Measurements from ENCODE around the gene FKRP.

DNA sequence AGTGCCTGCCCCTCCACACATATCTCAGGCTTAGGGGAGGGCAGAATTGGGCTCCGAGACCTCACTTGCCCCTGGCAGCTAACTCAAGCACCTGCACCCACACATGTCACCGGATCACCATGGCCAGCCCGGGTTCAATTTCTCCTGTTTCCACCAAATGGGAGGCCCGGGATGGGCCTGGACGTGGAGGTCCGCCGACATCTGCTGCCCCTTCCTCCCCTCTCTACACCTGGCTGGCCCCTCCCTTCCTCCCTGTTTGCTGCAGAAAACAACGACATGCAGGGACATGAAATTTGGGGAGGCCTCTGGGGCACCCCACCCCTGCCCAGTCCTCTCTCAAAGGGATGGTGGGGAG, 30.3 kb upstream of the FKRP start:
- TF ChIP-seq, protein P1, sequence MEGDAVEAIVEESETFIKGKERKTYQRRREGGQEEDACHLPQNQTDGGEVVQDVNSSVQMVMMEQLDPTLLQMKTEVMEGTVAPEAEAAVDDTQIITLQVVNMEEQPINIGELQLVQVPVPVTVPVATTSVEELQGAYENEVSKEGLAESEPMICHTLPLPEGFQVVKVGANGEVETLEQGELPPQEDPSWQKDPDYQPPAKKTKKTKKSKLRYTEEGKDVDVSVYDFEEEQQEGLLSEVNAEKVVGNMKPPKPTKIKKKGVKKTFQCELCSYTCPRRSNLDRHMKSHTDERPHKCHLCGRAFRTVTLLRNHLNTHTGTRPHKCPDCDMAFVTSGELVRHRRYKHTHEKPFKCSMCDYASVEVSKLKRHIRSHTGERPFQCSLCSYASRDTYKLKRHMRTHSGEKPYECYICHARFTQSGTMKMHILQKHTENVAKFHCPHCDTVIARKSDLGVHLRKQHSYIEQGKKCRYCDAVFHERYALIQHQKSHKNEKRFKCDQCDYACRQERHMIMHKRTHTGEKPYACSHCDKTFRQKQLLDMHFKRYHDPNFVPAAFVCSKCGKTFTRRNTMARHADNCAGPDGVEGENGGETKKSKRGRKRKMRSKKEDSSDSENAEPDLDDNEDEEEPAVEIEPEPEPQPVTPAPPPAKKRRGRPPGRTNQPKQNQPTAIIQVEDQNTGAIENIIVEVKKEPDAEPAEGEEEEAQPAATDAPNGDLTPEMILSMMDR (IDR thresholded peaks at IDR 0.05; ENCODE audit: low read length): no peak
- TF ChIP-seq EZH2phosphoT487 (IDR thresholded peaks at IDR 0.05; ENCODE audit: low read length) (no peak), EZH2 (optimal IDR thresholded peaks at IDR 0.05; ENCODE audit: low read depth, low read length) (no peak)

Data from MM.1S (cell line).